DMS53 (cell line): Measurements from ENCODE around the gene SCNN1B.

Experiments
- DNase-seq: peaks from one replicate; lab custom pipeline; 2025; lab: John Stamatoyannopoulos, UW

The SCNN1B gene

DNA sequence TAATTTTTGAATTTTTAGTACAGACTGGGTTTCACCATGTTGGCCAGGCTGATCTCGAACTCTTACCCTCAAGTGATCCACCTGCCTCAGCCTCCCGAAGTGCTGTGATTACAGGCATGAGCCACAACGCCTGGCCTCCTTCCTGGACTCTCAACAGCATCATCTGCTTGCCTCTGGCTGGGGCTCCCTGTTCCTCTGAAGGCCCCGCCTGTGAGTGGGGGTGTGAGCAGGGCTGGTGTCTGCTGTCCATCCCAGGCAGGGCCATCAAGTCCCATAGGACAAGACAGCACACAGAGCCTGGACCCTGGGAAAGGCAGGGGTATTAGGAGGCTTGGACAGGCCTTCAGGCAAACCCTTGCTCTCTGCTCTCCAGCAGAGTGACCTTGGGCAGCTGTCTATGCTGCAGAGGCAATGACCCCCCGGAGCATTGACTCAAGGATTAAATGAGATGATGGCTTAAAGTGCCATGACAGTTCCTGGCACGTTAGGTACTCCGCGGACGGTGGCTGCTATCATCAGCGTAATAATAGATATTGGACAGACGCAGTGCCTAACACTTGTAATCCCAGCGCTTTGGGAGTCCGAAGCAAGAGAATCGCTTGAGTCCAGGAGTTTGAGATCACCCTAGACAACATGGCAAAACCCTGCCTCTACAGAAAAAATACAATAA lies 19.2 kb downstream of the SCNN1B start:
- DNase-seq: no peak

DNA sequence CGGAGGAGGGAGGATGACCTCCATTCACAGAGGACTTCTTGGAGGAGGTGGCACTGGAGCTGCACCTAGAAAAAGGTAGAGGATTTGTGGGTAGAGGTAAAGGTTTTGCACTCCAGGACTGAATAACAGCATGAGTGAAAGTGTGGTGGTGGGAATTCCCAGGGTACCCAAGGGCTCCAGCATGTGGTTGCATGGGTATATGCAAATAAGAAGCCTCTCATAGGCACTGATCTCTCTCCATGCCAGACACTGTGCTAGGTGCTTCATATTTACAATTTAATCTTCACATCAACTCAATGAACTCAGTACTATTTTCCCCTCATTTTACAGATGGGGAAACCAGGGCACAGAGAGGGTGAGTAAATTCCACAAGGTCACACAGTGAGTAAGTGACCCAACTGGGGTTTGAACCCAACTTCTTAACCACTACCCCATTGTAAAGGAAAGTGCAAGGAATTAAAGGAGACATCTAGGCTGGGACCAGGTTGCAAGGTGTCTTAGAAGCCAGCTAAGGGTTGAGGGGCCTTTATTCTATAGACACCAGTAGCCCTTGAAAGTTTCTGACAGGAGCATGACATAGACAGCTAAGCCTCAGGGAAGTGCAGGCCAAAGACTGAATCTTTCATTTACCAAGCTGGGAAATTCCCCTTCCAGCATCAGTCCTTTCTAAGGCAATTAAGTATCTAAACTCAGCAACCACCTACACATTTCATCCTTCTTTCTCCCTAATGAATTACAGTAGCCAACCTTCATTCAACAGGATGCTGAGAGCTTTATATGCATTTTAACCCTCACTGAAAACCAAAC lies 21.3 kb downstream of the SCNN1B start:
- peak; percentile 28 for DNase-seq

DNA sequence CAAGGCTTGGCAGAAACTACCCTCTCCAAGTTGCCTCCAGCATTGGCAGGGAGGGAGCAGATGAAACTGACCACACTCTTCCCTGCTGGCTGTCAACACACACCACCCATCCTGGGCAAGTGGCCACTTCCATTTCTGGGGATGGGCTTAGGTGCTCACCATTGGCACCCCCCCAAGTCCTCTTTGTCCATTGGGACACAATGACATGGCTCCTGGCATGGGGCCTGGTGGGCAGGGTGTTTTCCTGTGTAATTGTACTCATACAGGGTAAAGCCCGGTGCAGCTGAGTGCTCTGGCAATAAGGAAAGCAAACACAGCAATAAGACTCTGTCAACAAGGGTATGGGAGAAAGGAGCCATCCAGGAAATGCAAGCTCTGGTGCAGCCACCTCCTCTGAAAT lies 22.6 kb downstream of the SCNN1B start:
- DNase-seq: peak; percentile 96

DNA sequence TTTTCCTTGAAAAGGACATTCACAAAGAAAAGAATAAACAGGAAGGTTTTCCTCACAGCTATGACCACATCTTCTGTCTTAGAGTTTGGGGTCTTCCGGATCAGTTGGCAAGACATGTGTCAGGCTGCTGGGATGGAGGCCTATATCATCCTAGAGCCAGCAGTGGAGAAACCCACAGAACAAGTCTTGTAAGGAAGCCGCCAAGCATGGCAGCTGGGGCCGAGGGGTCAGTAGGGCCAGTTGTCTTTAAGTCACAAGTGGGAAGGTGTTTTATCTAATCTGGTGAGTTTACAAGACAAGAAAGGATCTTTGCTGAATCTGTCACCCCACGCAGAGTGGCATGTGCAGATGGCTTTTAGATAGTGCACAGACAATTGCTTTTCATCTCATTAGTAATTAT lies 25.7 kb downstream of the SCNN1B start:
- DNase-seq: no peak

DNA sequence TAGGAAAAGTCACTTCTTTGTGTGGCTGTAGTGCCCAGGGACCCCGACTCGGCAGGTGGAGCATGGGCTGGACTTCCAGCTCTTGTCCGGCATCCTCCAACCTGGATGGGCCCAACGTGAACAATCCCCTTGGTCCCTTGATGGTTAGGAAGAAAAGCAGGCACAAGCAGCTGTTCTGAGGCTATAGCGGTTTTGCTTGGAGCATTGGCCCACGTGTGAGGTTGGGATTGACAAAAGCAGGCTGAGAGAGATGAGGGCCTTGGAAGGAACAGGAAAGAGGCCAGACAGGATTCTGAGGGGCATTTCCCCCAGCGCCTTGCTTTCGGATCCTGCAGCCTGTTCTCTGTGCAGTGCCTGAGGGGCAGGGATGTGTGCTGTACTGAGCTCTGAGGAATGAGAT lies 28.1 kb downstream of the SCNN1B start:
- DNase-seq: no peak

DNA sequence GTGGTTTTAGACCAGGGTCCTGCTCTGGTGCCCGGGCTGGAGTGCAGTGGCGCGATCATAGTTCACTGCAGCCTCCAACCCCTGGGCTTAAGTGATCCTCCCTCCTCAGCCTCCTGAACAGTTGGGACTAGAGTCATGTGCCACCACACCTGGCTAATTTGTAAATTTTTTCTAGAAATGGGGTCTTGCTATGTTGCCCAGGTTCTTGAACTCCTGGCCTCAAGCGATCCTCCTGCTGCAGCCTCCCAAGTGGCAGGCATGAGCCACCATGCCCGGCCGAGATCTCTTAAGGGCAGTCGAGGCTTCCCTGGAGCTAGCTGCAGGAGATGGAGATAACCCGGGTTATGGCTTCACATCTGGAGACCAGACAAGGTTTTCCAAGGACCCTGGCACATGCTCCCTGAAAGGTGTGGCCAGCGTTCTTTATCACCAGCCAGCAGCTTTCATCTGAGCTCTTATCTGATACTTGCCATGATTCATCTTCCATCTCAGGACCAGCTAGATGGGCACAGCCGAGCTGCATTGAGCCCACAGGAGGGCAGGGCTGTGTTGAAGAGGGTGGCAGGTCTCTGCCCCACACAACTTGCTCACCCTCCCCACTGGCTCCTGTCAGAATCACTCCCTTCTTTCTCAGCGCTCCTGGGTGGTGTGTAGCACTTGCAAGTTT lies 28.6 kb downstream of the SCNN1B start:
- DNase-seq: no peak

DNA sequence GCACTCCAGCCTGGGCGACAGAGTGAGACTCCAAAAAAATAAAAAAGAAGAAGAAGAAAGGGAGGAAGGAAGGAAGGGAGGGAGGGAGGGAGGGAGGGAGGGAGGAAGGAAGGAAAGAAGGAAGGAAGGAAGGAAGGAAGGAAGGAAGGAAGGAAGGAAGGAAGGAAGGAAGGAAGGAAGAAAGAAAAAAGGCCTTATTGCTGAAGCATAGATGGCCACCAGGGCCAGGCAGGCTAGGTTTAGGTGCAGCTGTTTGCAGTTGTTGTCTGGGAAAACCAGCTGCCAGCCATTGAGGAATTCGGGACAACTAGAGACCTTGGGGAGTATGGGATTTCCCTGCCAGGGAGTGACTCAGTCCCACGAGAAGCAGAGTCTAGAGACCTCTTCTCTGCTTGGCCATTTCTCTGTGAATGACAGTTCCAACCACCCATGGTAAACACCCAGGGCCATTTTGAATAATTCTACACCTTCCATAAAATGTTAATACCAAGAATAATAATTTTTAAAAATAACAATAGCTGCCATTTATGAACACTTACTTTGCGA lies 31.0 kb downstream of the SCNN1B start:
- DNase-seq: peak; percentile 32

DNA sequence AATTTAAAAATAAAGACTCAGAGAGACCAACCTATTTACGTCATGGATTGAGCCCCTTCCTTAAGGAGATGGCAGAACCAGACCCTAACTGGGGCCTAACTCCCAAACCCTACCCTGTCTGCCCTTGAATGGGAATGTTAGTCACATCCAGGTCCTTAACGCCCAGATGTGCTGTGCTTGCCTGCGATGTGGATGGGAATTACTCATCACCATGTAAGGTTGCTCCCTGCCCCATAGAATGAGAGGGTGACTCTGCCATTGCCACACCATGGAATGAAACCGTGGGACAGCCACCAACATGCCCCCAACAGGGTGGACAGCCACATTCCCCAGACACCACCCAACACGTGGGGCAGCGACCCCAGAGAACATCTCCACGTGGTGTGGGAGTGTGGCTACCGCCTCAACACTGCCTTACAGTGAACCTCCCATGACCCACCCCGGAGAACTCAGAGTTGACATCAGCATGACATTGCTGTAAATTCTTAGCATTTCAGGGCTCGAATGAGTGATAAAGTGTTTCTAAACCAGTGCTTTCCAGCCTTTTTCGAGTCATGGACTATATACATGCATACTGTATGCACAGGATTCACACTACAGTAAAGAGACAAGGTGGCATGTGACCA lies 31.8 kb downstream of the SCNN1B start:
- no peak for DNase-seq

DNA sequence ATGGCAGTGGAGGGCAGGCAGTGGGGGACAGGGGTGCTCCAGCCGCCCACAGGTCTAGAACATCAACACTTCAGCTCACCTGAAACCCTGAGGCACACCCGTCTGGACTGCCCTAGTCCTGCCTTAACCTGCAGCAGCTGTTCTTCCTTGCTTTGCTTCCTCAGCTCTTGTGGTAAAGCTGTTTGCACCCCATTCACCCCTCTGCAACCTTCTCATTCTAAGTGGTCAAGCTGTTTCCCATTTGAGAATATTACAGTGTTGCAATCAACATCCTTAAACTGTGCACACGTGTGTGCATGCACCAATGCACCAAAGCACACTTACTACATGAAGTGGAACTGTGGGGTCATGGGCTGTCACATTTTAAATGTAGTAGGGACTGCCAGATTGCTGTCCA lies 32.4 kb downstream of the SCNN1B start:
- peak; percentile 31 for DNase-seq

DNA sequence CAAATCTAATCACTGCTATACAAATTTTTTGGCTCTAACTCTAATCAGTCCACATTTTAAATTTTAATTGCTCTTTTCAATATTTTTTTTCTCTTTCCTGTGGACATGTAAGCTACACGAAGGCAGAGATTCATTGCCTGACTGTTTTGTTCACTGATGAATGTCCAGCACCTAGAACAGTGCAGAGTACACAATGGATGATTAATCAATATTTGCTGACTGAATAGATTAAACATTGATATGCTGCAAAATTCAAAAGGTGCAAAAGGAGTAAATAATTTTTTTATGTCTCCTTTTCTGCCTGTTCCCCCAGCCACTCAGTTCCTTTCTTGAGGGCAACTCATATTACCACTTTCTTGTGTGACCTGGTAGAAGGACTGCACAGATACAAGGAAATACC lies 32.8 kb downstream of the SCNN1B start:
- peak; percentile 64 for DNase-seq

DNA sequence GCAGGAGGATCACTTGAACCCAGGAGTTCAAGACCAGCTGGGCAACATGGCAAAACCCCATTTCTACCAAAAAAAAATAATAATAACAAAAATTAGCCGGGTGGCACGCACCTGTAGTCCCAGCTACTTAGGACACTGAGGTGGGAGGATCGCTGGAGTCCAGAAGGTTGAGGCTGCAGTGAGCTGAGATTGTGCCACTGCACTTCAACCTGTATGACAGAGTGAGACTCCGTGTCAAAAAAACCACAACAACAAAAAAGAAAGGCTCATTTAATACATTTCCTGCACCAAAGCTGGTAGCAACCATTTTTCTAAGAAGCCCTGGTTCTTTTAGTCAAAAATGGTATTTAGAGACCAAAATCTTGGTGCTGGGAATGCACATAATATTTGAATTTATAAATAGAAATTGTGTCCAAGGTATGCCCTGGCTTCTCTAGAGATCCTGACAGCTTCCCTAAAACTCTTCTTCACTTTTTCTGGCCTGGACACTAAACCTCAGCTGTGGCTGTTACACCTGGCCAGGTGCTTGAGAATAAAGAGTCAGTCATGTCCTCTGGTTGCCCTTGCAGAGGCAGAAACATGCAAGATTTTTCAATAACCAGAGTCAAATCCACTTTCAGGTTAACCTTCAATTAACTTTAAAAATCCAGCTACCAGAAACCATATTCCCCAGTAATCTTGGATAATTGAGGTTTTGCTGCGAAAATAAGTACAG lies 35.9 kb downstream of the SCNN1B start:
- peak; percentile 25 for DNase-seq

DNA sequence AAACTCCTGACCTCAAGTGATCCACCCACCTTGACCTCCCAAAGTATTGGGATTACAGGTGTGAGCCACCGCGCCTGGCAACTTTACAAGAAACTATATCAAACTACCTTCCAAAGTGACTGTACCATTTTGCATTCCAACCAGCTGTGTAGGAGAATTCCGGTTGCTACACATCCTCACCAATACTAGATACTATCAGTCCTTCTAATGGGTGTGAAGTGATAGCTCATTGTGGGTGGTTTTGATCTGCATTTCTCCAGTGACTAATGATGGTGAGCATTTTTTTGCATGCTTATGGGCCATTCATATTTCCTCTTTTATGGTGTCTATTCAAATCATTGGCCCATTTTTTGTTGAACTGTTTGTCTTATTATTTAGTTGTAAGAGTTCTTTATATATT lies 37.7 kb downstream of the SCNN1B start:
- no peak for DNase-seq

DNA sequence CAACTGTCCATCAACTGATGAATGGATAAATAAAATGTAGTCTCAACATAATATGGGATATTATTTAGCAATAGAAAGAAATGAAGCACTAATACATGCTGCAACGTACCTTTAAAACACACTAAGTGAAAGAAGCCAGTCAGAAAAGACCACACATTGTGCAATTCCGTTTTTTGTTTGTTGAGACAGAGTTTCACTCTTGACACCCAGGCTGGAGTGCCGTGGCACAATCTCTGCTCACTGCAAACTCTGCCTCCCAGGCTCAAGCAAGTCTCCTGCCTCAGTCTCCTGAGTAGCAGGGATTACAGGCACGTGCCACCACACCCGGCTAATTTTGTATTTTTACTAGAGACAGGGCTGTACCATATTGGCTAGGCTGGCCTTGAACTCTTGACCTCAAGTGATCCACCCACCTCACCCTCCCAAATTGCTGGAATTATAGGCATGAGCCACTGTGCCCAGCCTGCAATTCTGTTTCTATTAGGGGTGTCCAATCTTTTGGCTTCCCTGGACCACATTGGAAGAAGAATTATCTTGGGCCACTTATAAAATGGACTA lies 40.1 kb downstream of the SCNN1B start:
- DNase-seq: no peak

DNA sequence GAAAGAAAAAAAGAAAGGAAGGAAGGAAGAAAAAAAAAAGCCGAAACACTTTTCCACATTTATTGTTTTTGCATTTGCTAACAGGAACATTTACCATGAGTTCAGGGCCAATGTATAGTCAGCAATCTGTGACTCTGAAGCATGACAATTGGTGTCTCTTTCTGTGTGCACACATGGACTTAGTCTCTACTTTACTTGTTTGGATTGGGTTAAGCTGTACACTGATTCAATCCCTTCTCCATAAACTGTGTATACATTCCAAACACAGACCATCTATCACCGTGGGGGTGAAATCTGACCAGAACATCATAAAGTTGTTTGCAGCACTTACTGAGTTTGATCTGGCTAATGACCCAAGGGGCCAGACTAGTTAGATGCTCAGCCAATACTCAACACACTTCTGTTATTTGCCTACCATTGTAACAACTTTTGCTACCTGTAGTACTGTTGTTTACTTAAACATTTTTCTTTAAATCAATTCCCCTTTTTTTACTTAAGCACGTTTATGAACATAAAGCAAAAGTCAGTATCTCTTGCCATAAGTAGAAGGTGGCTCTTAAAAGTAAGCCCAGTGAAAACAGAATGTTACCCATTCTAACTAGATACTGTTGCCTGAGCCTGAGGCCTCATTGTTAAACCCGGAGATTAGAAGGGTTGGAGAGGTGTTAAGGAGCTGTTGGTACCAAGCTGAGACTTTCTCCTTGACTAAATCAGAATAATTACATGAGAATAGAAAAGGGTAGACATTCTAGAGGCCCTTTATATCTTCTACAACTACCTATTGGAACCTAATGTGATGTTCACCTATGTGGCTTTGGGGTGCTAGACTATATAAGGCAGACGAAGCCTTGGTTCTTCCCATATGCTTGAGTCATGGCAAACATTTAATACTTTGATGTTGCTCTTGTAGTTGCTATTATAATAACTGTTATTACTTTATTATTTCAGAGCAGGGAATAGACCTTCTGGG lies 41.8 kb downstream of the SCNN1B start:
- no peak for DNase-seq

DNA sequence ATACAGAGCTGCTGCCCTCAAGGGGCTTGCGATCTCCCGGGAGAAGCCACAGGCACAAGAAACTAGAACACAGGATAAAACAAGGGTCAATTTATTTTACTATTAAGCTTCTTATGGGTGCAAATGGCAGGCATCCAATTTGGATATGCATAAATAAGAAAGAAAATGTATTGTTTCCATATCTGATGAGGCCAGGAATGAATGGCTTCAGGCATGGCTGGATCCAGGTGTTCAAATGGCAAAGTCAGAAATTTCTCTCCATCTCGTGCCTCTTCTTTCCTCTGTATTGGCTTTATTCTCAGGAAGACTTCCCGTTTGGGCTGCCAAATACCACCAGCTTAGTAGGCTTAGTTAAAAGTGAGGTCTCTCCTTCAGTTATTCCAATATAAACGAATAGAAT lies 43.1 kb downstream of the SCNN1B start:
- DNase-seq: no peak

DNA sequence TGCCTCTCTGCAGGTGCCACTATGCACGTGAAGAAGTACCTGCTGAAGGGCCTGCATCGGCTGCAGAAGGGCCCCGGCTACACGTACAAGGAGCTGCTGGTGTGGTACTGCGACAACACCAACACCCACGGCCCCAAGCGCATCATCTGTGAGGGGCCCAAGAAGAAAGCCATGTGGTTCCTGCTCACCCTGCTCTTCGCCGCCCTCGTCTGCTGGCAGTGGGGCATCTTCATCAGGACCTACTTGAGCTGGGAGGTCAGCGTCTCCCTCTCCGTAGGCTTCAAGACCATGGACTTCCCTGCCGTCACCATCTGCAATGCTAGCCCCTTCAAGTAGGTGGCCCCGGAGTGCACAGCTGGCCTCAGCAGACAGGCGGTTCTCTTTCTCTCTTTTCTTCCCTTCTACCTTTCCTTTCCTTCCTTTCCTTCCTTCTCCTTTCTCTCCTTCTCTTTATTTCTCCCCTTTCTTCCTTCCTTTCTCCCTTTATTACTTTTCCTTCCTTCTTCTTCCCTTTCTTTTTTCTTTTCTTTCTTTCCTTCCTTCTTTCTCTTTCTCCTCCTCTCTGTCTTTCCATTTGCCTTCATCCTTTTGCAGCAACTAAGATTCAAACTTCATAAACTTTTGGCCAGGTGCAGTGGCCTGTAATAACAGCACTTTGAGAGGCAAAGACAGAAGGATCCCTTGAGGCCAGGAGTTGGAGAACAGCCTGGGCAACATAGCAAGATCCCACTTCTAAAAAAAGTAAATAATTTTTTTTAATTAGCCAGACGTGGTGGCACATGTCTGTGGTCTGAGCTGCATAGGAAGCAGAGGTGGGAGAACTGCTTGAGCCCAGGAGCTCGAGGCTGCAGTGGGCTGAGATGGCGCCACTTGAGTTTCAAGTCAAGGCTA lies 46.7 kb downstream of the SCNN1B start:
- no peak for DNase-seq

DNA sequence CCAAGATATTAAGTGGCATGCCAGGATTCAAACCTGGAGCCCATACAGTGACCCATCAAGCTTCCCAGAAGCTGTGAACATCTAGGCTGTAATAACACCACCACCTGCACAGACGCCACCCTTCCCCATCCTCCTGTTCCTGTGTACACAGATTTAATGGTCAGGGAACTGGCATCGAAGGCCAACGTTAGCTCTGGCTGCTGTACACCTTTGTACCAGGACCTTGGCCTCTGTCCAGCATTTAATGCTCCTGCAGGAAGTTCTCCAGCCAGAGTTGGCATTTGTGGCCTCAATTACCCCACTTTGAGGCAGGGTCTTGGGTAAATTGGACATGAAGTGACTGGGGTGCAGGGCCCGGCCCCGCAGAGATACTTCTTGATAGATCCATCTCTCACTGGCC lies 49.3 kb downstream of the SCNN1B start:
- peak; percentile 36 for DNase-seq

DNA sequence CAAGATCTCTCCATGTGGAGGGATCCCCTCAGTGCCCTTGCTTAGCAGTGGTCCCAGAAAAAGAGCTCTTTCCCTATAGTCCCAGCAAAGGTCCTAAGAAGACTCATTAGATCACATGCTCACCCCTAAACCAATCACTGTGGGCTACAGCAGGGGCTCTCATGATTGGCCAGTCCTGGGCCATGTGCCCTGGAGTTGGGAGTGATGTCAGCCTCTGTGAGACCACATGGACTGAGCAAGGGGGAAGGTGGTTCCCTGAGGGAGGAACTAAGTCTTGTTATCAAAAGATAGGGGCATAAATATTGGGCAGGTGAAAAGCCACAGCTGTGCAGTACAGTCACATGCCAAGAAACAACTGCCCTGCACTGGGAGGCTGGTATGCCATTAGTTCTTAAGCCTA lies 51.3 kb downstream of the SCNN1B start:
- no peak for DNase-seq

DNA sequence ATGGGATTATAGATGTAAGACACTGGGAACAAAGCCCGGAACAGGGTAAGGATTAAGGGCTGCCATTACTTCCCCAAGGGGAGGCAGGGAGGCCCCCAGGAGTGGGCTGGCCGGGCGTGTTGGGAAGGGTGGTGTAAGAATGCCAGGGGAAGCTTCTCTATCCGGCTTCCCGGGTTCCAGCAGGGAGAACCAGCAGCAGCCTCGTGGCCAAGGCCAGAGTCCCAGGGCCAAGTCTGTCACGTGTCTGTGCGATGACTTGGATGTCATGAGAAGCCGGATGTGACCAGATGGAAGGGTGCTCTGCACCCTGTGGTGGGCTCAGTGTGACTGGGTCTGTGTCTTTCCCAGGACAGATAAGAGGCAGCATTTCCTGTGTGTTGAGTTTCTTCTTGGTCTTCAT lies 52.1 kb downstream of the SCNN1B start:
- no peak for DNase-seq
